Heart left ventricle (tissue), 16 donors: ENCODE results near the gene COQ7. TPM values are rescaled to one million over a fixed set of nuclear protein-coding genes. Genes with fewer than 3 reads are reported as not detected.

Source experiments
- ATAC-seq, 4 donors: fragments of 200-7000 bp; cut with Tn5 transposase; one replicate each; pipeline ENCODE4 v1.9.1; 2020 to 2022; ENCODE audit warnings: moderate library complexity in 4 of 4, mild to moderate bottlenecking in 3 of 4, moderate number of reproducible peaks in 1 of 4
- DNase-seq, 5 donors: peaks; one replicate each; pipeline ENCODE4 v3.0.0-alpha.2; 2020
- H3K27ac ChIP-seq, 12 donors: fragments of 200-600 bp; sonication (generic) in 4 of 12; one replicate each; pipeline versions ENCODE4 v1.5.0 to v1.8.0; 2016 to 2022; ENCODE audit warnings: mild to moderate bottlenecking in 2 of 12
- H3K27me3 ChIP-seq, 9 donors: fragments of 200-600 bp; sonication (generic) in 2 of 9; one replicate each; pipeline versions ENCODE4 v1.5.1 to v1.8.0; 2016 to 2022; ENCODE audit warnings: mild to moderate bottlenecking in 3 of 9
- H3K36me3 ChIP-seq, 9 donors: fragments of 200-600 bp; sonication (generic) in 2 of 9; one replicate each; pipeline versions ENCODE4 v1.5.0 to v1.8.0; 2018 to 2022; ENCODE audit warnings: mild to moderate bottlenecking in 2 of 9
- H3K4me1 ChIP-seq, 12 donors: fragments of 200-600 bp; sonication (generic) in 4 of 12; one replicate each; pipeline versions ENCODE4 v1.5.0 to v1.8.0; 2016 to 2022; ENCODE audit warnings: mild to moderate bottlenecking in 3 of 12
- H3K4me3 ChIP-seq, 12 donors: fragments of 200-600 bp; sonication (generic) in 4 of 12; one replicate each; pipeline versions ENCODE4 v1.5.0 to v1.8.0; 2017 to 2022; ENCODE audit warnings: mild to moderate bottlenecking in 9 of 12, moderate library complexity in 4 of 12
- H3K9me3 ChIP-seq, 12 donors: fragments of 200-600 bp; sonication (generic) in 4 of 12; one replicate each; pipeline versions ENCODE4 v1.5.0 to v1.8.0; 2016 to 2022; ENCODE audit warnings: mild to moderate bottlenecking in 1 of 12
- CTCF ChIP-seq, 12 donors: fragments of 200-600 bp; sonication (generic) in 4 of 12; IDR thresholded peaks; one replicate each; pipeline versions ENCODE4 v1.5.0 to v1.8.0; 2018 to 2022; ENCODE audit warnings: antibody characterized with exemption in 12 of 12, mild to moderate bottlenecking in 5 of 12
- POLR2A ChIP-seq, 2 donors: fragments of 450-650 bp; IDR thresholded peaks; one replicate each; pipeline ENCODE4 v1.6.1; 2017; ENCODE audit warnings: antibody characterized with exemption in 2 of 2, mild to moderate bottlenecking in 2 of 2, moderate library complexity in 2 of 2
- WGBS, 4 donors: extraction: QIAGEN DNeasy Blood & Tissue Kit in 2 of 4; methylation state at CpG; one replicate each; pipeline versions ENCODE4 v1.1.5 to v1.1.7; 2013 to 2018; 5-methylcytosine and 5-hydroxymethylcytosine counted together
- intact Hi-C, 10 donors: fragments of 100-400 bp; cut with DNase I; formaldehyde crosslinking; loops; one replicate each; pipeline versions ENCODE4 v1.11.1 to v1.14.2; 2022
- polyA plus RNA-seq, 2 donors: library from polyadenylated mRNA; stranded (reverse); fragments of 200-250 nt; gene quantifications; one replicate each; pipeline ENCODE4 v1.2.3, GENCODE V29; 2013
- total RNA-seq, 9 donors: library from RNA; depleted of rRNA in 2 of 9; stranded (reverse); fragments of >200 nt in 2 of 9; fragmentation: NEBNext Ultra II Directional in 3 of 9; extraction: Animal tissue kit (Norgen Biotek cat#: 25700) in 3 of 9; gene quantifications; one replicate each; pipeline versions ENCODE4 v1.1.0 to v1.2.4, GENCODE V29; 2016 to 2023
- donor health status: ischemic (EF 13 %, LVEDD 7.1; RV severe dilation, severe dysfunction).
- donor health status: healthy with polysubstance abuse.
- donor health status: DM: no; HTN: yes; CAD: no.
- donor health status: DM: no; HTN: no; CAD: no.
- donor health status: ischemic (EF 25% LVEDD 6.9; RV normal size, moderate dysfunction).
- donor health status: ischemic (EF 25% LVEDD 5.7; RV mildly dilated, moderate dysfunction).
- donor health status: healthy.
- donor health status: DM: yes; HTN: yes; CAD: no.
- donor health status: ischemic (EF 35%, LVEDD 5.7; RV mildly dilated, moderate dysfunction).
- donor health status: nonischemic (EF 11% LVEDD 7.7; RV severe dilation, severe dysfunction).
- donor health status: DM: yes; HTN: yes; CAD: no.
- donor health status: PGD.
- donor health status: ischemic (EF 29% LVEDD 5.4; RV normal size, mild dysfunction).
- donor health status: nonischemic (EF 23%, LVEDD 6.1; RV moderate dilation, normal function).

Gene COQ7
- total and polyA plus RNA-seq, 11 donors, result 23.9 to 45.1 (median 33.3) TPM

DNA sequence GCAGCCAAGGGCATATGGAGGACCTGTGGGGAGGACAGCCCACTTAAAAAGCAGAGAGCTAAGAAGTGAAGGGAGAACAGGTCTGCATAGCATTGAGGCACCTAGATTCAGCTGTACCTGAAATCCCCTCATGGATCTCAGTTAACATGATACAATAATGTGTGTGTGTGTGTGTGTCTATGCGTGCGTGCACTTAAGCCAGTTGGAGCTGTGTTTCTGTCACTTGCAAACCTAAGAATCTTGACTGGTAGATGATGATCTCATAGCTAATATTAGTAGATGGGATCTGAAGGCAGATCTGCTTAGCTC is 44.6 kb downstream of the COQ7 start:
- peak overlapping the region in 1 of 12 donors; percentile 92 for H3K27ac ChIP-seq
- H3K4me3 ChIP-seq, result no peak overlapping the region
- intact Hi-C loops, result loop anchor here in 1 of 10 donors (2.0 to 10.0 kb wide), 2 partner anchors 19 to 53 kb away; partner anchors contain the start of gene SYT17
- H3K27me3 ChIP-seq, result peaks cover 0 to 8% (median 0%) of the 10 kb centered on the region in 9 donors
- ATAC-seq (no peak), DNase-seq (no peak)
- H3K4me1 ChIP-seq, result peaks cover 3 to 44% (median 26%) of the 10 kb centered on the region in 12 donors
- H3K36me3 ChIP-seq, result peaks cover 0 to 21% (median 9%) of the 10 kb centered on the region in 9 donors
- 86 to 93% (median 89%) methylated on average over 2 of the region's 2 CpGs for WGBS, 4 donors
- TF ChIP-seq CTCF (IDR thresholded peaks at IDR 0.05) (no peak), POLR2A (IDR thresholded peaks at IDR 0.05) (no peak)
- no peaks in the 10 kb centered on the region for H3K9me3 ChIP-seq

DNA sequence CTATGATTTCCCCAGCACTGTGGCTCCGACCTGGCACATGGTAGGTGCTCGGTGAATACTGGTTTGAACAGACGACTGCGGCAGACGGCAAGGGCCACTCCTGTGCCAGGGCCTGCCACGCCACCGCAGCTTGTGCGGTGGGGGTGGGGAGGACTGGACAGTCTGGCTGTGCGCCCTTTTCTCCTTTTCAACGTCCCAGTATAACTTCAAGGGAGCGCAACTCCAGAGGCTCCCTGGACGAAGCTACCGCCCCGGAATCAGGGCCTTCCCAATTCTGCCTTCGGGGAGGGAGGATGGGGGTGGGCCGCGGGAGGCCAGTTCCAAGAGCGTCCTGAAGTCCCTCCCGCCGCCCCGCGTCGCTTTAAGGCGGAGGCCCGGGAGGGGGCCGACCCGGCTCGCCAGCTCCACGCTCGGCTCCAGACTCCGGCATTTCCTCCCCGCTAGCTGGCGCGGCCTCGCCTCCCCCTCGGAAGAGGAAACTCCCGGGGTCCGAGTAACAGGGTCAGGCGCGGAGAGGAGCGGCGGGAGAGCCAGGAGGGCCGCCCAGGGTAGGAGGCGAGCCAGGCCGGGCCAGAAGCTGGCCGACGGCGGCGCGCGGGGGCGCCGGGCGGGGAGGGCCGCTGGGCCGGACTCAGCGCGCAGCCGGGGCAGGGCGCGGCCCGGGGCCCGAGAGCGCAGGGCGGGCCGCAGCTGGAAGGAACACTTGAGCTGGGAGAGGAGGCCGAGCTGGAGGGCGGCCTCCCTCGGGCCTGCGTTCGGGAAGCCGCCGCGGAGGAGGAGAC is 46.4 kb downstream of the COQ7 start, which contains the start of gene ITPRIPL2:
TSS of gene ITPRIPL2 (plus strand) at position 388 of the 782 bp plus-strand sequence. CDS start 498 bp downstream, outside the sequence.
- Histone ChIP-seq H3K27ac (peak within 1 kb of the TSS; percentile 91 to 99 (median 96)), H3K27me3 (peaks cover 0 to 8% (median 0%) of the 10 kb centered on the region in 9 donors), H3K4me3 (peak within 1 kb of the TSS; percentile 59 to 94 (median 82)), H3K9me3 (no peaks in the 10 kb centered on the region), H3K36me3 (peaks cover 0 to 28% (median 10%) of the 10 kb centered on the region in 9 donors), H3K4me1 (peaks cover 3 to 57% (median 43%) of the 10 kb centered on the region in 12 donors)
- DNase-seq (peak; percentile 92 to 96 (median 94)), ATAC-seq (peak; percentile 88 to 94 (median 93))
- TF ChIP-seq POLR2A (IDR thresholded peaks at IDR 0.05) (peak in 1 of 2 donors; percentile 48), CTCF (IDR thresholded peaks at IDR 0.05) (peak in 2 of 12 donors; percentile 11 to 31)
- intact Hi-C loops, result loop anchor here in 2 of 10 donors (2.0 to 10.0 kb wide), 2 partner anchors 17 to 51 kb away; partner anchors contain the start of gene SYT17 (in 1 of the 2)
- 1 to 6% (median 2%) methylated on average over 7 to 74 of the region's 74 CpGs for WGBS, 4 donors

GRCh38 chr16:19114359-19115147 is 47.1 kb downstream of the COQ7 start:
- DNase-seq (peak; percentile 71 to 80 (median 78)), ATAC-seq (peak in 3 of 4 donors; percentile 33 to 50 (median 35))
- Histone ChIP-seq H3K27ac (peak overlapping the region; percentile 91 to 99 (median 96)), H3K4me3 (peak overlapping the region; percentile 59 to 94 (median 82)), H3K27me3 (peaks cover 0 to 8% (median 0%) of the 10 kb centered on the region in 9 donors), H3K9me3 (no peaks in the 10 kb centered on the region), H3K36me3 (peaks cover 0 to 28% (median 10%) of the 10 kb centered on the region in 9 donors), H3K4me1 (peaks cover 3 to 62% (median 49%) of the 10 kb centered on the region in 12 donors)
- peak in 4 of 12 donors; percentile 4 to 47 (median 21) for TF ChIP-seq CTCF (IDR thresholded peaks at IDR 0.05)
- no peak for TF ChIP-seq POLR2A (IDR thresholded peaks at IDR 0.05)
- WGBS, 4 donors, result 2 to 8% (median 4%) methylated on average over 35 to 80 of the region's 80 CpGs
- intact Hi-C loops, result loop anchor here in 2 of 10 donors (2.0 to 10.0 kb wide), 2 partner anchors 16 to 50 kb away; partner anchors contain the start of gene SYT17 (in 1 of the 2)
